ENCODE results near the gene PTPRB.
"Not testable (repeated sequence)": the region's sequence is repeated elsewhere in the genome, so short reads cannot be mapped to it uniquely, and the experiment has no call there.

PTPRB gene

GRCh38 chr12:70535896-70536374 lies 101.3 kb downstream of the PTPRB start:
- no peak for DNase-seq

GRCh38 chr12:70534466-70534865 lies 102.8 kb downstream of the PTPRB start:
- DNase-seq: no peak

GRCh38 chr12:70529647-70530046 lies 107.6 kb downstream of the PTPRB start:
- no peak for DNase-seq

- no peak for DNase-seq
These were observed 116.4 kb downstream of the PTPRB start for GRCh38 chr12:70520847-70521246.

- no peak for DNase-seq
These were observed 123.8 kb downstream of the PTPRB start for GRCh38 chr12:70513426-70513825.

- no peak for DNase-seq
These were observed 129.1 kb downstream of the PTPRB start for GRCh38 chr12:70508178-70508577.

GRCh38 chr12:70507442-70507841 lies 129.8 kb downstream of the PTPRB start:
- no peak for DNase-seq

GRCh38 chr12:70497508-70497907 lies 139.7 kb downstream of the PTPRB start:
- no peak for DNase-seq

GRCh38 chr12:70492904-70493303 lies 144.3 kb downstream of the PTPRB start:
- not testable (repeated sequence) for DNase-seq

GRCh38 chr12:70490928-70491327 lies 146.3 kb downstream of the PTPRB start:
- not testable (repeated sequence) for DNase-seq

GRCh38 chr12:70487440-70487839 lies 149.8 kb downstream of the PTPRB start:
- no peak for DNase-seq

- DNase-seq: no peak
These were observed 150.6 kb downstream of the PTPRB start for GRCh38 chr12:70486588-70486987.

- DNase-seq: no peak
These were observed 151.5 kb downstream of the PTPRB start for GRCh38 chr12:70485704-70486103.

GRCh38 chr12:70484464-70484863 lies 152.8 kb downstream of the PTPRB start:
- no peak for DNase-seq

- DNase-seq: no peak
These were observed 154.5 kb downstream of the PTPRB start for GRCh38 chr12:70482764-70483163.

GRCh38 chr12:70469221-70469820 lies 167.9 kb downstream of the PTPRB start:
- DNase-seq: no peak

GRCh38 chr12:70468741-70469140 lies 168.5 kb downstream of the PTPRB start:
- DNase-seq: no peak

- DNase-seq: peak; percentile 5 to 64
These were observed 169.1 kb downstream of the PTPRB start for GRCh38 chr12:70467918-70468733.

- no peak for DNase-seq
These were observed 169.8 kb downstream of the PTPRB start for GRCh38 chr12:70467476-70467875.

GRCh38 chr12:70466753-70467152 lies 170.5 kb downstream of the PTPRB start:
- DNase-seq: no peak

Data from SHP77 (cell line).